Medulla oblongata (tissue), 1 donor: ENCODE measurements around the gene SLC9A6.
"Not testable (repeated sequence)": the region's sequence is repeated elsewhere in the genome, so short reads cannot be mapped to it uniquely, and the experiment has no call there.

Experiments
- DNase-seq: peaks from one replicate; pipeline ENCODE4 v3.0.0-alpha.2; 2015; ENCODE audit errors: extremely low spot score

SLC9A6 gene

GRCh38 chrX:136063340-136064079 is 78.3 kb downstream of the SLC9A6 start:
- DNase-seq = no peak

GRCh38 chrX:136064661-136065043 is 79.4 kb downstream of the SLC9A6 start:
- no peak for DNase-seq

- DNase-seq = no peak
These were observed 79.9 kb downstream of the SLC9A6 start for GRCh38 chrX:136065044-136065671.

GRCh38 chrX:136067097-136067496 is 81.9 kb downstream of the SLC9A6 start:
- DNase-seq = no peak

- DNase-seq = peak; percentile 59
These were observed 82.7 kb downstream of the SLC9A6 start for GRCh38 chrX:136067966-136068365.

GRCh38 chrX:136076942-136077341 is 91.7 kb downstream of the SLC9A6 start:
- DNase-seq = no peak

- DNase-seq = no peak
These were observed 95.5 kb downstream of the SLC9A6 start for GRCh38 chrX:136080766-136081165.

GRCh38 chrX:136086521-136086920 is 101.3 kb downstream of the SLC9A6 start:
- no peak for DNase-seq

GRCh38 chrX:136091898-136092297 is 106.7 kb downstream of the SLC9A6 start:
- DNase-seq = not testable (repeated sequence)

GRCh38 chrX:136094962-136095361 is 109.7 kb downstream of the SLC9A6 start:
- DNase-seq = no peak
